ENCODE data around the gene USP10.

DNA sequence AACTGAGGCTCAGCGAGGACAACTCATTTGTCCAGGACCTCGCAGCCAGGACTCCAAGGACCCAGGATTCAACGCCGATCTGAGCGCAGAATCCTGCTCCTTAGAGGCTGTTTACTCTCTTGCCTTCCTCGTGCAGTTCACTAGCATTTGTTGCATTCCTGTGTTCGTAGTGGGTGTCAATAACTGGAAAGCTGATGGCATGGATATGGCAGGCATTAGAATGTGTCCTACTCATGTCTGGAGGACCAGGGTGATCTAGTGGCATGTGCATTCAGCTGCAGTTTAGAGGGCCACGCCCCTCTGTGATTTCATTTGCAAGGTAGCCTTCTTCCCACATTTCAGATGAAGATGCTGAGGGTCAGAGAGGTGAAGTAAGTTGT, 120.5 kb downstream of the USP10 start:
- TF ChIP-seq, protein P1, sequence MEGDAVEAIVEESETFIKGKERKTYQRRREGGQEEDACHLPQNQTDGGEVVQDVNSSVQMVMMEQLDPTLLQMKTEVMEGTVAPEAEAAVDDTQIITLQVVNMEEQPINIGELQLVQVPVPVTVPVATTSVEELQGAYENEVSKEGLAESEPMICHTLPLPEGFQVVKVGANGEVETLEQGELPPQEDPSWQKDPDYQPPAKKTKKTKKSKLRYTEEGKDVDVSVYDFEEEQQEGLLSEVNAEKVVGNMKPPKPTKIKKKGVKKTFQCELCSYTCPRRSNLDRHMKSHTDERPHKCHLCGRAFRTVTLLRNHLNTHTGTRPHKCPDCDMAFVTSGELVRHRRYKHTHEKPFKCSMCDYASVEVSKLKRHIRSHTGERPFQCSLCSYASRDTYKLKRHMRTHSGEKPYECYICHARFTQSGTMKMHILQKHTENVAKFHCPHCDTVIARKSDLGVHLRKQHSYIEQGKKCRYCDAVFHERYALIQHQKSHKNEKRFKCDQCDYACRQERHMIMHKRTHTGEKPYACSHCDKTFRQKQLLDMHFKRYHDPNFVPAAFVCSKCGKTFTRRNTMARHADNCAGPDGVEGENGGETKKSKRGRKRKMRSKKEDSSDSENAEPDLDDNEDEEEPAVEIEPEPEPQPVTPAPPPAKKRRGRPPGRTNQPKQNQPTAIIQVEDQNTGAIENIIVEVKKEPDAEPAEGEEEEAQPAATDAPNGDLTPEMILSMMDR (IDR thresholded peaks at IDR 0.05): no peak
- no peak for TF ChIP-seq POLR2A (IDR thresholded peaks at IDR 0.05)
